Measurements from ENCODE around the gene L3MBTL3. TPM values are rescaled to one million over a fixed set of nuclear protein-coding genes. Genes with fewer than 3 reads are reported as not detected.

The L3MBTL3 gene
- total RNA-seq, 2 donors from 2014 or later = 23.7 to 39.7 TPM

DNA sequence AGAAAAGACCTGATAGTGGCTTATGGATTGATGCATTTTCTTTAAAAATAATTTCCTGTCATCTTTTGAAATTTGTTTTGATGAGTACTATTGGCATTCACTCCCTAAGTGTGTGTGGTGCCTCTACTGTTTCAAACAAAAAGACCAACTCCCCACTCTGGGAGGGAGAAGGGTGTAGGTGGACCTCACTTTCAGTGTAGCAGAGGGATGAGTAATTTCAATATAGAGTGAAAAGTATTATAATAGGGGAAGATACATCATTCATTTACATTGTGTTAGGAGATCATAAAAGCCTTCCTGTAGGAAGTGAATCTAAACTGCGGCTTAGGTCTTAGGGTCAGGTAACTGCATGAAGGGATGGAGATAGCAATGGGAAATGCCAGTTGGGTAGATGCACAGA is 158.0 kb downstream of the L3MBTL3 start:
- 88 to 96% methylated on average over 1 of the region's 1 CpG for WGBS, 2 experiments (ENCODE audit: insufficient coverage in 1 of 2, insufficient read length in 1 of 2)
- Histone ChIP-seq H3K9me3 (ENCODE audit: control insufficient read depth, low read length) (peaks cover 35% of the 10 kb centered on the region), H3K4me1 (ENCODE audit: control insufficient read depth, insufficient read depth, low read length) (no peaks in the 10 kb centered on the region), H3K36me3 (ENCODE audit: control insufficient read depth, insufficient read depth, low read length) (peaks cover 31% of the 10 kb centered on the region), H3K27me3 (ENCODE audit: control insufficient read depth, insufficient read depth, low read length, poor library complexity, severe bottlenecking) (no peaks in the 10 kb centered on the region), H3K9ac (ENCODE audit: extremely low read depth, low read length, poor library complexity, severe bottlenecking) (no peak overlapping the region), H3K4me3 (ENCODE audit: low read length) (no peak overlapping the region), H3K27ac (ENCODE audit: low read depth, low read length) (no peak overlapping the region)
- Mint-ChIP-seq H3K27ac (no peak overlapping the region), H3K4me3 (no peak overlapping the region), H3K36me3 (ENCODE audit: low read depth) (peaks cover 84% of the 10 kb centered on the region), H3K27me3 (ENCODE audit: insufficient read depth) (no peaks in the 10 kb centered on the region), H3K4me1 (peaks cover 8% of the 10 kb centered on the region), H3K9me3 (peaks cover 37% of the 10 kb centered on the region)
- no peak for DNase-seq
- TF ChIP-seq, protein P1, sequence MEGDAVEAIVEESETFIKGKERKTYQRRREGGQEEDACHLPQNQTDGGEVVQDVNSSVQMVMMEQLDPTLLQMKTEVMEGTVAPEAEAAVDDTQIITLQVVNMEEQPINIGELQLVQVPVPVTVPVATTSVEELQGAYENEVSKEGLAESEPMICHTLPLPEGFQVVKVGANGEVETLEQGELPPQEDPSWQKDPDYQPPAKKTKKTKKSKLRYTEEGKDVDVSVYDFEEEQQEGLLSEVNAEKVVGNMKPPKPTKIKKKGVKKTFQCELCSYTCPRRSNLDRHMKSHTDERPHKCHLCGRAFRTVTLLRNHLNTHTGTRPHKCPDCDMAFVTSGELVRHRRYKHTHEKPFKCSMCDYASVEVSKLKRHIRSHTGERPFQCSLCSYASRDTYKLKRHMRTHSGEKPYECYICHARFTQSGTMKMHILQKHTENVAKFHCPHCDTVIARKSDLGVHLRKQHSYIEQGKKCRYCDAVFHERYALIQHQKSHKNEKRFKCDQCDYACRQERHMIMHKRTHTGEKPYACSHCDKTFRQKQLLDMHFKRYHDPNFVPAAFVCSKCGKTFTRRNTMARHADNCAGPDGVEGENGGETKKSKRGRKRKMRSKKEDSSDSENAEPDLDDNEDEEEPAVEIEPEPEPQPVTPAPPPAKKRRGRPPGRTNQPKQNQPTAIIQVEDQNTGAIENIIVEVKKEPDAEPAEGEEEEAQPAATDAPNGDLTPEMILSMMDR (conservative IDR thresholded peaks at IDR 0.05) = no peak

DNA sequence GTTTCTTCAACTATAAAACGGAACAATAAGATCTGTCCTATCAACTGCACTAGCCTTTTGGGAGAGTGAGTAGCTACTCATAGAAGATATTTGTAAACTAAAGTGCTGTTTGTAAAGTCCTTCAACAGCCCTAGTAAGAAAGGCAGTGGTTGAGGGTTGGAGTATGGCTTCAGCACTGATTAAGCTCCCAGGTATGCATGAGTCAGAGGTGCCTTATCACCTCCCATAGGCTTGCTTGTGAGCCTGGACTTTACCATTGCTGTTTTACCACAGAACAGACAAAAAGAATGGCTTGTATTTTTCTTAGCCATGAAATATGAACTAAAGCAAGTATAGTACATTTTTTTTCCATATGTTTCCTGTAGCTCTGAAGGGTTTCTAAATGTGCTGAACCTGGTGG is 160.3 kb downstream of the L3MBTL3 start:
- Histone ChIP-seq H3K9ac (ENCODE audit: extremely low read depth, low read length, poor library complexity, severe bottlenecking) (no peak overlapping the region), H3K4me3 (ENCODE audit: low read length) (no peak overlapping the region), H3K36me3 (ENCODE audit: control insufficient read depth, insufficient read depth, low read length) (peaks cover 30% of the 10 kb centered on the region), H3K27me3 (ENCODE audit: control insufficient read depth, insufficient read depth, low read length, poor library complexity, severe bottlenecking) (no peaks in the 10 kb centered on the region), H3K27ac (ENCODE audit: low read depth, low read length) (no peak overlapping the region), H3K9me3 (ENCODE audit: control insufficient read depth, low read length) (peaks cover 12% of the 10 kb centered on the region), H3K4me1 (ENCODE audit: control insufficient read depth, insufficient read depth, low read length) (no peaks in the 10 kb centered on the region)
- TF ChIP-seq, protein P1 (conservative IDR thresholded peaks at IDR 0.05) = no peak
- peak; percentile 52 for DNase-seq
- WGBS, 2 experiments (ENCODE audit: insufficient coverage in 1 of 2, insufficient read length in 1 of 2) = 83% methylated on average over 1 of the region's 1 CpG; no CpG with 5 or more reads in 1 of the 2 experiments
- Mint-ChIP-seq H3K4me3 (no peak overlapping the region), H3K9me3 (peaks cover 14% of the 10 kb centered on the region), H3K36me3 (ENCODE audit: low read depth) (peaks cover 84% of the 10 kb centered on the region), H3K4me1 (peaks cover 8% of the 10 kb centered on the region), H3K27me3 (ENCODE audit: insufficient read depth) (no peaks in the 10 kb centered on the region), H3K27ac (no peak overlapping the region)

GRCh38 chr6:130182466-130182865 is 164.1 kb downstream of the L3MBTL3 start:
- Mint-ChIP-seq H3K36me3 (ENCODE audit: low read depth) (peaks cover 77% of the 10 kb centered on the region), H3K4me3 (no peak overlapping the region), H3K4me1 (peaks cover 8% of the 10 kb centered on the region), H3K27me3 (ENCODE audit: insufficient read depth) (no peaks in the 10 kb centered on the region), H3K9me3 (peaks cover 9% of the 10 kb centered on the region), H3K27ac (no peak overlapping the region)
- no peak overlapping the region for H3K27ac ChIP-seq (ENCODE audit: low read depth, low read length)
- no peak overlapping the region for H3K4me3 ChIP-seq (ENCODE audit: low read length)
- no peaks in the 10 kb centered on the region for H3K27me3 ChIP-seq (ENCODE audit: control insufficient read depth, insufficient read depth, low read length, poor library complexity, severe bottlenecking)
- H3K9ac ChIP-seq (ENCODE audit: extremely low read depth, low read length, poor library complexity, severe bottlenecking) = no peak overlapping the region
- no peaks in the 10 kb centered on the region for H3K9me3 ChIP-seq (ENCODE audit: control insufficient read depth, low read length)
- DNase-seq = no peak
- no peaks in the 10 kb centered on the region for H3K4me1 ChIP-seq (ENCODE audit: control insufficient read depth, insufficient read depth, low read length)
- peaks cover 11% of the 10 kb centered on the region for H3K36me3 ChIP-seq (ENCODE audit: control insufficient read depth, insufficient read depth, low read length)
- TF ChIP-seq, protein P1 (conservative IDR thresholded peaks at IDR 0.05) = no peak

Data from endodermal cell (in vitro differentiated cells).